Measurements from ENCODE around the gene SNCA. TPM values are rescaled to one million over a fixed set of nuclear protein-coding genes. Genes with fewer than 3 reads are reported as not detected.
A peak's percentile ranks its signal among the peaks of the same experiment; 100 is the strongest.

SNCA gene
- total RNA-seq, 1 donor: 0.72 TPM

DNA sequence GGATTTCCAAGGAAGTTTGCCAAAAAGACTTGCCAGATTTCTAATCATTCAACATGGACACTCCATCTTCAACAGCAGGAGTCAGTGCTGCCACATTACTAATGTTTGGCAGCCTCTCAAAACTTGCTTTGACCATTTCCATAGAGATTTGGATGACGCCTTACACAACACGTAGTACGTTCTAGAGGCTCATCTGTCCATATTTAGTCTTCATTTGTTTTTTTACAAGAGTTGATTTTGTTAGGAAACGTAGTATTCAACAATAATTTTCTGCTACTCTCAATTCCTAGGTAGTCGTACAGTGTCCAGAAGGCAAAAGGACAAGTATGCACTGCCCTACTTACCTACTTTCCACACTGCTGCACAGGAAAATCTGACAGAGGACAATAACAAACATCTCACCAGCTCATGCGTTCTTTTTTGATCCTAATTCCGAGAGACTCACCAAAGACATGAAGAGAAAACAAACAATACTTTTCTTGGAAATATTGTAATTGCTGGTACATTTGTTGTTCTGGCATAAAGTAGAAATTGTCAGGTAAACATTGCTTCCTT lies 117.3 kb downstream of the SNCA start:
- no peaks in the 10 kb centered on the region for H3K36me3 ChIP-seq (ENCODE audit: insufficient read depth, low read length)
- no peaks in the 10 kb centered on the region for H3K27me3 ChIP-seq (ENCODE audit: insufficient read depth, low read length)
- H3K4me2 ChIP-seq (ENCODE audit: insufficient read depth, low read length): no peak overlapping the region
- H3K27ac ChIP-seq (ENCODE audit: low read depth, low read length): no peak overlapping the region
- H3K9me3 ChIP-seq (ENCODE audit: low read depth, low read length): peaks cover 5% of the 10 kb centered on the region
- no peak overlapping the region for H3K4me3 ChIP-seq (ENCODE audit: insufficient read depth, low read length)
- H3K79me2 ChIP-seq (ENCODE audit: insufficient read depth, low read length): no peaks in the 10 kb centered on the region
- H4K20me1 ChIP-seq (ENCODE audit: insufficient read depth, low read length): no peaks in the 10 kb centered on the region
- DNase-seq (ENCODE audit: insufficient read length, low spot score, missing footprints): no peak
- H2AFZ ChIP-seq (ENCODE audit: low read length): no peak overlapping the region
- H3K4me1 ChIP-seq (ENCODE audit: insufficient read depth, low read length): peaks cover 4% of the 10 kb centered on the region
- TF ChIP-seq, protein P1, sequence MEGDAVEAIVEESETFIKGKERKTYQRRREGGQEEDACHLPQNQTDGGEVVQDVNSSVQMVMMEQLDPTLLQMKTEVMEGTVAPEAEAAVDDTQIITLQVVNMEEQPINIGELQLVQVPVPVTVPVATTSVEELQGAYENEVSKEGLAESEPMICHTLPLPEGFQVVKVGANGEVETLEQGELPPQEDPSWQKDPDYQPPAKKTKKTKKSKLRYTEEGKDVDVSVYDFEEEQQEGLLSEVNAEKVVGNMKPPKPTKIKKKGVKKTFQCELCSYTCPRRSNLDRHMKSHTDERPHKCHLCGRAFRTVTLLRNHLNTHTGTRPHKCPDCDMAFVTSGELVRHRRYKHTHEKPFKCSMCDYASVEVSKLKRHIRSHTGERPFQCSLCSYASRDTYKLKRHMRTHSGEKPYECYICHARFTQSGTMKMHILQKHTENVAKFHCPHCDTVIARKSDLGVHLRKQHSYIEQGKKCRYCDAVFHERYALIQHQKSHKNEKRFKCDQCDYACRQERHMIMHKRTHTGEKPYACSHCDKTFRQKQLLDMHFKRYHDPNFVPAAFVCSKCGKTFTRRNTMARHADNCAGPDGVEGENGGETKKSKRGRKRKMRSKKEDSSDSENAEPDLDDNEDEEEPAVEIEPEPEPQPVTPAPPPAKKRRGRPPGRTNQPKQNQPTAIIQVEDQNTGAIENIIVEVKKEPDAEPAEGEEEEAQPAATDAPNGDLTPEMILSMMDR (IDR thresholded peaks at IDR 0.05; ENCODE audit: extremely low read depth, low read depth, low read length): no peak

DNA sequence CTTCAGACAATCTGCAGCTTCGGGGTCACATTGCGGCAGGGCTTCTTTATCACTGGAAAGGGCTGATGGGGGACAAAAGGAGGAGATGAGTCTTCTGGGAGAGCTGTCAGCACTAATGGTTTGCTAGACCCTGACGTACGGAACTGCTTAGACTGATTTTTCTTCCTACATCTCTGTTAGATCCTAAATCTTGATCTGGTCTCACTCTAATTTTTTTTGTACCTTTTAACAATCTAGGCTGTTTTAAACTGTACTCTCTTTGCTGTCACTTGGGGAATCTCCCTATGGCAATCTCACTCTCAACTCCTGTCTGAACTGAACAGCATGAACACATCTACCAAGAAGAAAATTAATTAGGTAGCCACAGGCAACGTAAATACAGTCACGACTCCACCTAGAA lies 120.1 kb downstream of the SNCA start:
- Histone ChIP-seq H3K79me2 (ENCODE audit: insufficient read depth, low read length) (no peaks in the 10 kb centered on the region), H3K27me3 (ENCODE audit: insufficient read depth, low read length) (no peaks in the 10 kb centered on the region), H3K9me3 (ENCODE audit: low read depth, low read length) (peaks cover 5% of the 10 kb centered on the region), H4K20me1 (ENCODE audit: insufficient read depth, low read length) (no peaks in the 10 kb centered on the region), H3K4me2 (ENCODE audit: insufficient read depth, low read length) (no peak overlapping the region), H2AFZ (ENCODE audit: low read length) (peak overlapping the region; percentile 7), H3K27ac (ENCODE audit: low read depth, low read length) (no peak overlapping the region), H3K4me1 (ENCODE audit: insufficient read depth, low read length) (peaks cover 3% of the 10 kb centered on the region), H3K4me3 (ENCODE audit: insufficient read depth, low read length) (no peak overlapping the region), H3K36me3 (ENCODE audit: insufficient read depth, low read length) (no peaks in the 10 kb centered on the region)
- TF ChIP-seq, protein P1 (IDR thresholded peaks at IDR 0.05; ENCODE audit: extremely low read depth, low read depth, low read length): no peak
- no peak for DNase-seq (ENCODE audit: insufficient read length, low spot score, missing footprints)

DNA sequence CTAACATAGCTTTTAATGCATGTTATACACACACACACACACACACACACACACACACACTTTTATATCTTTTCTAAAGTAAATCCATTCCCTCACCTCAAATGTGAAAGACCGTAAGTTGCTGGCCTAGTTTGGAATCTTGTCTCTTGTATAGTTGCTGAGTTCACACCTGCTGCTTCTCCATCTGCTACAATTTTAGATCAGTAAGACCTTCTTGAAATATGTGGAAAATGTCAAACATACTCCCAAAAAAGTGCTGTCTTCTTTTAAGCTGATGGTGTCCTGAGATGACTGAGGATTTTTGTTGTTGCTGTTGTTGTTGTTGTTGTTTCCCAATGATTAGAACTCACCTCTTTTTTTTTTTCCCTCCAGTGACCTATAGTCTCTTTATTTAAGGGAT lies 121.3 kb downstream of the SNCA start:
- peaks cover 5% of the 10 kb centered on the region for H3K9me3 ChIP-seq (ENCODE audit: low read depth, low read length)
- H3K4me2 ChIP-seq (ENCODE audit: insufficient read depth, low read length): no peak overlapping the region
- TF ChIP-seq, protein P1 (IDR thresholded peaks at IDR 0.05; ENCODE audit: extremely low read depth, low read depth, low read length): no peak
- no peaks in the 10 kb centered on the region for H3K79me2 ChIP-seq (ENCODE audit: insufficient read depth, low read length)
- no peaks in the 10 kb centered on the region for H3K27me3 ChIP-seq (ENCODE audit: insufficient read depth, low read length)
- no peak overlapping the region for H3K4me3 ChIP-seq (ENCODE audit: insufficient read depth, low read length)
- H4K20me1 ChIP-seq (ENCODE audit: insufficient read depth, low read length): no peaks in the 10 kb centered on the region
- no peak overlapping the region for H3K27ac ChIP-seq (ENCODE audit: low read depth, low read length)
- H2AFZ ChIP-seq (ENCODE audit: low read length): no peak overlapping the region
- no peak for DNase-seq (ENCODE audit: insufficient read length, low spot score, missing footprints)
- peaks cover 3% of the 10 kb centered on the region for H3K4me1 ChIP-seq (ENCODE audit: insufficient read depth, low read length)
- no peaks in the 10 kb centered on the region for H3K36me3 ChIP-seq (ENCODE audit: insufficient read depth, low read length)

DNA sequence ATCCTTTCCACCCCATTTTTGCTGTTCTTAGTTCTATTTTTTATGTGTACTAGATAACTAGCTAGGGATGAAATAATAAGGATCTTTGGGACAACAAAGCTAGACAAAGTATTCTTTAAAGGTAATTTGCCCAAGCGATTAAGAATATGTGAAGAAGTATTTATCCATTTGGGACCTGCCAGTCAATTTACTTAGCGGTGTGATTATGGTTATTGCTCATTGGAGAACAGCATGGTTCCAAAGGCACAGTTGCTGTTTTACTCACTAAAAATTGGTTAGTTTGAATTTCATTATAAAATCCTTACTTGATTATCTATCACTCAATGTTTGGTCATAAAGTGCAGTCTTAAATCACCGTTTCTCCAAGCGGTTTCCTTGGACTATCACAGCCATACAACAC lies 124.1 kb downstream of the SNCA start:
- Histone ChIP-seq H3K79me2 (ENCODE audit: insufficient read depth, low read length) (no peaks in the 10 kb centered on the region), H3K27ac (ENCODE audit: low read depth, low read length) (peak overlapping the region; percentile 57), H3K27me3 (ENCODE audit: insufficient read depth, low read length) (no peaks in the 10 kb centered on the region), H2AFZ (ENCODE audit: low read length) (no peak overlapping the region), H3K4me1 (ENCODE audit: insufficient read depth, low read length) (peaks cover 10% of the 10 kb centered on the region), H3K4me2 (ENCODE audit: insufficient read depth, low read length) (peak overlapping the region; percentile 68), H3K4me3 (ENCODE audit: insufficient read depth, low read length) (no peak overlapping the region), H3K9me3 (ENCODE audit: low read depth, low read length) (peaks cover 1% of the 10 kb centered on the region), H3K36me3 (ENCODE audit: insufficient read depth, low read length) (no peaks in the 10 kb centered on the region), H4K20me1 (ENCODE audit: insufficient read depth, low read length) (no peaks in the 10 kb centered on the region)
- TF ChIP-seq, protein P1 (IDR thresholded peaks at IDR 0.05; ENCODE audit: extremely low read depth, low read depth, low read length): no peak
- no peak for DNase-seq (ENCODE audit: insufficient read length, low spot score, missing footprints)
